ENCODE results near the gene SLC25A25.
"Not testable (repeated sequence)": the region's sequence is repeated elsewhere in the genome, so short reads cannot be mapped to it uniquely, and the experiment has no call there.

Gene SLC25A25

GRCh38 chr9:128043467-128043868, 24.6 kb upstream of the SLC25A25 start:
- no peak for DNase-seq (ENCODE audit: insufficient read length, low spot score)
- FAIRE-seq: no peak
- TF ChIP-seq CTCF (IDR thresholded peaks at IDR 0.05; ENCODE audit: insufficient read depth, missing control alignments): no peak

- not testable (repeated sequence) for DNase-seq (ENCODE audit: insufficient read length, low spot score); FAIRE-seq
Observed at GRCh38 chr9:128045409-128045808, 22.6 kb upstream of the SLC25A25 start.

GRCh38 chr9:128045831-128046230, 22.2 kb upstream of the SLC25A25 start:
- FAIRE-seq: no peak
- no peak for TF ChIP-seq CTCF (IDR thresholded peaks at IDR 0.05; ENCODE audit: insufficient read depth, missing control alignments)
- DNase-seq (ENCODE audit: insufficient read length, low spot score): no peak

GRCh38 chr9:128047231-128047630, 20.8 kb upstream of the SLC25A25 start:
- no peak for DNase-seq (ENCODE audit: insufficient read length, low spot score)
- no peak for FAIRE-seq
- no peak for TF ChIP-seq CTCF (IDR thresholded peaks at IDR 0.05; ENCODE audit: insufficient read depth, missing control alignments)

GRCh38 chr9:128048663-128049062, 19.4 kb upstream of the SLC25A25 start:
- DNase-seq (ENCODE audit: insufficient read length, low spot score) (no peak), FAIRE-seq (no peak)
- no peak for TF ChIP-seq CTCF (IDR thresholded peaks at IDR 0.05; ENCODE audit: insufficient read depth, missing control alignments)

GRCh38 chr9:128049843-128050242, 18.2 kb upstream of the SLC25A25 start:
- FAIRE-seq: no peak
- no peak for TF ChIP-seq CTCF (IDR thresholded peaks at IDR 0.05; ENCODE audit: insufficient read depth, missing control alignments)
- DNase-seq (ENCODE audit: insufficient read length, low spot score): no peak

GRCh38 chr9:128051932-128052709, 15.9 kb upstream of the SLC25A25 start:
- FAIRE-seq (no peak), DNase-seq (ENCODE audit: insufficient read length, low spot score) (no peak)
- no peak for TF ChIP-seq CTCF (IDR thresholded peaks at IDR 0.05; ENCODE audit: insufficient read depth, missing control alignments)
